Ishikawa (cell line): ENCODE results near the gene ALDH1A1.

ENCODE experiments used
- CEBPB ChIP-seq: IDR thresholded peaks from 2 replicates; pipeline ENCODE4 v1.6.1; 2012
- TF ChIP-seq, protein P1 (sequence below): IDR thresholded peaks from 2 replicates; pipeline ENCODE4 v1.6.1; 2012

DNA sequence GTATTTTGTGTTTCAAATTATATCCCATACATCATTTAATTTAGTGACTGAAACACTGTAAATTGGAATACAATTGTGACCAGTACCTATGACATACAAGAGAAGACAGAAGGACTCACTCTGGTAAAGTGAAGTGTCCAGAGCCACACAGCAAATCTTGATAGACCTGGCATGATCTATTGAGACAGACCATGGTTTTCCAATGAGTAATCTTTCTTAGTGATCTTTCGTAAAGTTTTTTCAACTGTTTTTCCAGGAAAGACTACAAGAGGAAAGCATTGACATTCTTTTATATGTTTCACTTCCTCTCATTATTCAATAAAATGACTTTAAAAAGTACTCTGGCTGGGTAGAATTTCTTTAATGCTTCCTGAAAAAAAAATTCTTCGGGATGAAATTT lies 43.3 kb upstream of the ALDH1A1 start:
- TF ChIP-seq, protein P1, sequence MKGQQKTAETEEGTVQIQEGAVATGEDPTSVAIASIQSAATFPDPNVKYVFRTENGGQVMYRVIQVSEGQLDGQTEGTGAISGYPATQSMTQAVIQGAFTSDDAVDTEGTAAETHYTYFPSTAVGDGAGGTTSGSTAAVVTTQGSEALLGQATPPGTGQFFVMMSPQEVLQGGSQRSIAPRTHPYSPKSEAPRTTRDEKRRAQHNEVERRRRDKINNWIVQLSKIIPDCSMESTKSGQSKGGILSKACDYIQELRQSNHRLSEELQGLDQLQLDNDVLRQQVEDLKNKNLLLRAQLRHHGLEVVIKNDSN: no peak
- no peak for TF ChIP-seq CEBPB
